WTC11 (cell line): ENCODE data around the gene APOH.

Source experiments
- ATF2 ChIP-seq: sonication (generic); formaldehyde crosslinking; IDR thresholded peaks from 2 replicates; pipeline ENCODE4 v1.8.1; 2022; ENCODE audit warnings: low read depth, missing genetic modification reagents, borderline replicate concordance
- ATF3 ChIP-seq: sonication (generic); formaldehyde crosslinking; conservative IDR thresholded peaks from 2 replicates; pipeline ENCODE4 v1.8.1; 2022; ENCODE audit warnings: mild to moderate bottlenecking, missing genetic modification reagents
- CTCF ChIP-seq: fragments of 200-600 bp; IDR thresholded peaks from 2 replicates; pipeline ENCODE4 v1.8.0; 2022; ENCODE audit warnings: antibody characterized with exemption
- E2F4 ChIP-seq: sonication (generic); formaldehyde crosslinking; IDR thresholded peaks from 2 replicates; pipeline ENCODE4 v1.8.1; 2022; ENCODE audit warnings: low read depth, mild to moderate bottlenecking, moderate library complexity, missing genetic modification reagents, borderline replicate concordance
- ELF4 ChIP-seq: sonication (generic); formaldehyde crosslinking; IDR thresholded peaks from 2 replicates; pipeline ENCODE4 v1.8.1; 2022; ENCODE audit warnings: low read depth, mild to moderate bottlenecking, moderate library complexity, missing genetic modification reagents
- MLX ChIP-seq: sonication (generic); formaldehyde crosslinking; IDR thresholded peaks from 2 replicates; pipeline ENCODE4 v1.8.1; 2023; ENCODE audit warnings: mild to moderate bottlenecking, missing genetic modification reagents, moderate library complexity
- SP1 ChIP-seq: sonication (generic); formaldehyde crosslinking; conservative IDR thresholded peaks from 2 replicates; pipeline ENCODE4 v1.8.1; 2022; ENCODE audit warnings: missing genetic modification reagents
- TP53 ChIP-seq: sonication (generic); formaldehyde crosslinking; IDR thresholded peaks from 2 replicates; pipeline ENCODE4 v1.8.1; 2023; ENCODE audit warnings: mild to moderate bottlenecking, missing genetic modification reagents
- USF2 ChIP-seq: sonication (generic); formaldehyde crosslinking; IDR thresholded peaks from 2 replicates; pipeline ENCODE4 v1.8.1; 2023; ENCODE audit warnings: mild to moderate bottlenecking, missing genetic modification reagents, moderate library complexity

- TF ChIP-seq CTCF (no peak), TP53 (CRISPR knock-in tag) (no peak), E2F4 (CRISPR knock-in tag) (no peak), ATF3 (CRISPR knock-in tag) (no peak), MLX (CRISPR knock-in tag) (no peak), ELF4 (CRISPR knock-in tag) (no peak), USF2 (CRISPR knock-in tag) (no peak), SP1 (CRISPR knock-in tag) (no peak), ATF2 (CRISPR knock-in tag) (no peak)
Measured at GRCh38 chr17:66171172-66171571, 58.0 kb downstream of the APOH start.
